Stimulated activated CD4-positive, alpha-beta T cell treated with anti-CD3 and anti-CD28 coated beads, TNF-alpha, amount 100 ng/mL, for 48 hours (primary cell): ENCODE results near the gene ITPKB.
"Not testable (repeated sequence)": the region's sequence is repeated elsewhere in the genome, so short reads cannot be mapped to it uniquely, and the experiment has no call there.

Experiments used
- DNase-seq, 3 donors: peaks; one replicate each; pipeline ENCODE4 v3.0.0-alpha.2; 2020; ENCODE audit warnings: low read depth in 3 of 3

The ITPKB gene

DNA sequence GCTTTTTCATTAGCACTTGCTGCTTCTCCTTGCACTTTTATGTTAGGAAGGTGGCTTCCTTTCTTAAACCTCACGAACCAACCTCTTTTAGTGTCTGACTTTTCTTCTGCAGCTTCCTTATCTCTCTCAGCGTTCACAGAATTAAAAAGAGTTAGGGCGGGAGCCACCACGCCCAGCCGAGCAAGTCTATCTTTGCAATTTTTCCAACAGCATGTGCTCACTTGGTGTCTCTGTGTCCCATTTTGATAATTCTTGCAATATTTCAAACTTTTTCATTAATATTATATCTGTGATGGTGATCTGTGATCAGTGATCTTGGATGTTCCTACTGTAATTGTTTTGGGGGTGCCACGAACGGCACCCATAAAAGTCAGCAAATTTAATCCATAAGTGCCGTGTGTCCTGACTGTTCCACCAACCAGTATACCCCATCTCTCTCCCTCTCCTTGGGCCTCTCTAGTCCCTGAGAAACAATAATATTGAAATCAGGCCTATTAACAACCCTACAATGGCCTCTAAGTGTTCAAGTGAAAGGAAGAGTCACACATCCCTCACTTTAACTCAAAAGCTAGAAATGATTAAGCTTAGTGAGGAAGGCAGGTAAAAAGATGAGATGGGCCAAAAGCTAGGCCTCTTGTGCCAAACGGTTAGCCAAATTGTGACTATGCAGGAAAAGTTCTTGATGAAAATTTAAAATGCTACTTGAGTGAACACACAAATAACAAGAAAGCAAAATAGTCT is 15.9 kb upstream of the ITPKB start:
- no peak for DNase-seq

GRCh38 chr1:226754097-226754496 is 15.0 kb upstream of the ITPKB start:
- DNase-seq, result no peak

GRCh38 chr1:226751703-226752102 is 12.6 kb upstream of the ITPKB start:
- DNase-seq, result no peak

DNA sequence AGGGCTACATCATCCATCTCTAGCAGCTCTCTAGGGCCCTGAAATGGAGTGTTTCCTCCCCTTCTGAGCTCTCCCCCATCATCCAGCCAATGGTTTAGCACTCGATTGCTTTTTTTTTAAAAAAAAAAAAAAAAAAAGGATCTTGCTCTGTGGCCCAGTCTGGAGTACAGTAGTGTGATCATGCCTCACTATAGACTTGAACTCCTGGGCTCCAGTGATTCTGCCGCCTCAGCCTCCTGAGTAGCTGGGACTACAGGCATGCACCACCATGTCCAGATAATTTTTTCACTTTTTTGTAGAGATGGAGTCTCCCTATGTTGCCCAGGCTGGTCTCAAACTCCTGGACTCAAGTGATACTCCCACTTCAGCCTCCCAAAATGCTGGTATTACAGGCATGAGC is 12.1 kb upstream of the ITPKB start:
- DNase-seq, result no peak

GRCh38 chr1:226749467-226749866 is 10.4 kb upstream of the ITPKB start:
- no peak for DNase-seq

DNA sequence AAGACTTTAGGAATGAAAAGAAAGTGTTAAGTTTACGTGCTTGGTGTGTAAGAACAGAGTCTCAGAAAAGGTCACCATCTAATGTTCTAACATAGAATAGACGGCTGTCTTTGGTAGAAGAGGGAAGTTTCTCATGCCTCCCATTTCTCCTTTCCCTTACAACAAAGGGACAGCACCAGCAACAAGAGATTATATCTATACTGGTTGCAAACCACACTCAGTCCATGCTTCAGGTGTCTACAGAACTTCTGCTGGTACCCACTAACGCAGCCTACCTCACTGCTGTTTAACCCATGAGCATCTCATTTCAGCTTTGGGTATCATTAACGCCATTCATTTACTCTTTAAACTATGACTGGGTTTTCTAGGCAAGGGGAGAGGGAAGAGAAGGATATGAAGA is 9.2 kb upstream of the ITPKB start:
- no peak for DNase-seq

DNA sequence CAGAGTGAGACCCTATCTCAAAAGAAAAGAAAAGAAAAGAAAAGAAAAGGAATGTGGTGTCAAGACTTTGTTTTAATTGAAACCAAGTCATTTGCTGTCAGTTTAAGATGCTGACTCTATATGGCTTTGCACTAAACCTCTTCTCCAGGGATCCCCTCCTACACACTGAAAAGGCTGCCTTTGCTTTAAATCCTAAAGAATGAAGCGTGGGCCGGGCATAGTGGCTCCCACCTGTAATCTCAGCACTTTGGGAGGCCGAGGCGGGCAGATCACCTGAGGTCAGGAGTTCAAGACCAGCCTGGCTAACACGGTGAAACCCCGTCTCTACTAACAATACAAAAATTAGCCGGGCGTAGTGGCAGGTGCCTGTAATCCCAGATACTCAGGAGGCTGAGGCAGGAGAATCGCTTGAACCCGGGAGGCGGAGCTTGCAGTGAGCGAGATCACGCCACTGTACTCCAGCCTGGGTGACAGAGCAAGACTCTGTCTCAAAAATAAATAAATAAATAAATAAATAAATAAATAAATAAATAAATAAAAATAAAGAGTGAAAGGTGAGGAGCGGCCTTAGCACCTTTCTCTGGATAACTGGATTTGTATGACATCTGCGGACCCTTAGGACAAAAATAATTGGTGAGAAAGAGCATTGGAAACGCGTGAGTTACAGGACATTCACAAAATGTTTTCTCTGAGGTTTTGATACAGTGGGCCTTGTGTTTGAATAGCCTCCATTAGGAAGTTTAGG is 8.6 kb upstream of the ITPKB start:
- DNase-seq, result not testable (repeated sequence)

GRCh38 chr1:226743259-226743658 is 4.2 kb upstream of the ITPKB start:
- DNase-seq, result no peak

GRCh38 chr1:226741009-226741408 is 1.9 kb upstream of the ITPKB start:
- no peak for DNase-seq

- no peak for DNase-seq
Observed at GRCh38 chr1:226739696-226740065, 599 bp upstream of the ITPKB start.

GRCh38 chr1:226738421-226738994 is 574 bp downstream of the ITPKB start:
- peak in 1 of 3 donors; percentile 19 for DNase-seq

DNA sequence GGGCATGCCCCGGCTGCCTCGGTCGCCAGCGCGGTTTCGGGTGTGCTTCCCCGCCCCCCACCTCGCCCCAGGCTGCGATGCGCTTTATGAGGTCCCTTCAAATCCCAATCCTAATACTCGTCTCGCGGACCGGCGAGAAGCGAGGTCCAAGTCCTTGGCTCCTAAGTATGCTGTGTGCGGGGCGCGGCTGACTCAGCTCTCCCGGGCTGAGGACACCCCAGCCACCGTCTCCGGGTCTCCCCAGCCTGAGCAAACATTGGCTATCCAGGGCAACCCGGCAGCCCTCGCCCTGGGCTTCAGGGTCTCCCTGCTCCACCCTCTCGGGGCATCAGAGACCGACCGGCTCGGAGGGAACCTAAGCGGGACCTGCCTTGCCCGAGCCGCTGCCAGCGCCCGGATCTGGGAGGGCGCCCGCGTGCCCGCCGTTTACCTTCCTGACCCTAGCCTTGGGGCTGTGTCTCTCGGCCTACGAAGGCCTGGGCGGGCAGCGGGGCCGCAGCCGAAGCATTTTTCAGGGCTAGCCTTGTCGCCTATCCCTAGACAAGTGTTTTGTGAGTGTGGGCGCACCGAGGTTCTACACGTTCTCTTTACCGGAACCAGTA is 1.2 kb downstream of the ITPKB start:
- no peak for DNase-seq

DNA sequence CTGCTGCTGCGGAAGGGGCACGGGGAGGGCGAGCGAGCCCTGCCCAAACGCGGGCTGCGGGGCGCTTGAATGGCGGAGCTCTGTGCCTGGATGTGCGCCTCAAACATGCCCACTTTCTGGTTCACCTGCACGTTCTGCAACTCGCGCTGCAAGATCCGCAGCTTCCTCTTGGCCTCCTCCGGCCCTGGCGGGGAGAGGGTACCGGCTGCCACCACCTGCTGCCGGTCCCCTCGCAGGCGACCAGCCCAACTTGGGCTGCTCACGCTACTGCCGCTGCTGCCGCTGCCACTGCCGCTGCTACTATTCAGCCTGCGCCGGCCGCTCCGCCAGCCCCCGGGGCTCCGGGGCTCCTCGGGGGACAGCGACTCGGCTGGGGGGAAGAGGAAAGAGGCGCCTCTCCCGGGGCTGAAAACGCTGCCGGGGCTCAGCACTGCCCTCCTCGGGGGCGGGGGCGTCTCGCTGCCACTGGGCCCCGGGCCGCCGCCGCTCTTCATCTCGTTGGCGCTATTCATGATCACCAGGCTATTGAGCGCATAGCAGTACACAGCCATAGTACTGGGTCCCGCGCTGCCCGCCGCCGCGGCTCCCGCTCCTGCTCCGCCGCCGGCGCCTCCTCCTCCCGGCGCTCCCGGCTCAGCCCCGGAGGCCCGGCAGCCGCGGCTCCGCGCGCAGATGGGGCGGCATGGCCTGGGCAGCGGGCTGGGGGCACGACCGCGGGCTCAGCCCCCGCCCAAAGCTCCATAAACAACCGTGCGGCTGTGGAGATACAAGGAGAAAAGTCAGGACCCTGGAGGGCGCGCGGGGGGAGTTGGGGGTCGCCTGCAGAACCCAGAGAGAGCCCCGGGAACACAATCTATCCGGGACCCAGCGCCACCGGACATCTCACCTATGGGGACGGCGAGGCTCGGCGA is 1.9 kb downstream of the ITPKB start:
- DNase-seq, result peak in 1 of 3 donors; percentile 33

DNA sequence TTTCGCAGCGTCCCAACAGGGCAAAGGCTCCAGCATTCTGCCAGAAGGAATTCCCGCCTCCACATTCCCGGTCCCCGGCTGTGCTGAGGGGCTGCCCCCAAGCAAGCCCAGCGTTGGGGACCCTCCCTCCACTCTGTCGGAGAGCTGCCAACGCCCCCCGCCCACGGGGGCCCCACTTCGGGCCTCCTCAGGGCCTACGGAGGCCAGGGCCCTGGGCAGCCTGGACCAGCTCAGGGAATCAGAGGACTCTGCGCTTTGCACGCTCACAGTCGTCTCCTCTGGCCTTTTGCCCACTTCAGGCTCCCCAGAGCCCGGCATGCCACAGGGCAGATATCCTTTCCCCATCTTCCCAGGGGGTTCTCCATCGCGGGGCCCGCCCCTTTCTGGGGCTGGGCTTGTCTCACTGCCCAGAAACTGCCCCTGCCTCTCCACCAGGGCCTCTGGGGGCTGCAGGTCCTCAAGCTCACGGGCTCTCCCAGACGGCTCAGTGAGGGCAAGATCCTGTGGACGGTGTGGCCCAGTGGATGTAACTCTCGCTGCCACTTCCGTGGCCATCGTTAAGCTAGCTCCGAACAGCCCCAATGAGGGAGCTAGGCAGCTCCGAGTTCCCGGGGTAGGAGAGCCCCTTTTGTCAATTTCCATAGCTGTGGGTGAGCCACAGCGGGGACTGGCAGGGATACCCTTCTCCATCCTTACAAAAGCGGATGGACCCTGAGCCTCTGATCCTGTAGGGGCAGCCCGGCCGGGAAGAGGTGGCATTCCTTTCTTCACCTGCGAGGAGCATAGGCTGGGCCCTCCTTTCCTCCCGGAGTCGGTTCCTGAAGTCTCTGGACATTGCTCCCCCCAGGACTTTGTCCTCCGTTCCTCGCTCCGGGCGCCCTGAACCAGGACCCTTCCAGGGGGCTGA is 2.8 kb downstream of the ITPKB start:
- no peak for DNase-seq

- DNase-seq, result no peak
Observed at GRCh38 chr1:226735576-226735975, 3.5 kb downstream of the ITPKB start.

GRCh38 chr1:226734611-226735153 is 4.4 kb downstream of the ITPKB start:
- no peak for DNase-seq

DNA sequence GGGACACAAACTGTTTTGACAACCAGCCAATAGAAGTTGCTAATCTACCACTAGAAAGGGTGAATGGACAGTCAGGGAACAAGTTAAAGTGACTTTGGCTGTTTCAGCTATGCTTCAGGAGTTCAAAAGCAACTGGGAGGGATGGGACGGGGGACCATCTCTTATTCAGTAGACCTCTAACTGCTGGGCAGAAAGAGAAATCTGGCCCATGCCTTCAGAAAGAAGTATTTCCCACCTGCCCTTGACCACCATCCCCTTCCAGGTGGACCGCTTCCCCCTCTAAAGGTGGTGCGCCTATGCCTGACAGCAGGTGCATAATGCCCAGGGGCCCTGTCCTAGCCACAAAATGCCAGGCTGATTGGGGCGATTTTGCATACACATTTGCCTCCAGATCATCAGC is 5.2 kb downstream of the ITPKB start:
- DNase-seq, result no peak

- DNase-seq, result no peak
Observed at GRCh38 chr1:226733304-226733703, 5.8 kb downstream of the ITPKB start.

DNA sequence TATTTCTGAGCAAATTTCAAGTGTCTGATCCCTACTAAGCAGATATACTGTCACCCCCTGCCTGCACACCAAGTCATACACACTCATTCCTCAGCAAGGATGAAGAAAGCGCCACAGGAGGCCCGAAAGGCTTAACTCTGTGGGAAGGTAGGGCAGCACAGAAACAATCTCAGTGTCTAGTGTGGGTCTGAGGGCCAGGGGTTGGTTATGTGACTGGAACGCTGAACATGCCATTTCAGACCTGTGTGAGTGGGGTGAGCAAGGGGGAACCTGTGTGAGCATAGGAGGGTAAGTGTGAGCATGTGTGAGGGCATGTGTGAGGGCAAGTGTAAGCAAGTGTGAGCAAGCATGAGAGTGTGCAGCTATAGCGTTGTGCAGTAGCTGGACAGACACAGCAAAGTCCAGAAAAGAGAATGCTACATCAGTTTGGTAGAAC is 6.2 kb downstream of the ITPKB start:
- DNase-seq, result no peak

DNA sequence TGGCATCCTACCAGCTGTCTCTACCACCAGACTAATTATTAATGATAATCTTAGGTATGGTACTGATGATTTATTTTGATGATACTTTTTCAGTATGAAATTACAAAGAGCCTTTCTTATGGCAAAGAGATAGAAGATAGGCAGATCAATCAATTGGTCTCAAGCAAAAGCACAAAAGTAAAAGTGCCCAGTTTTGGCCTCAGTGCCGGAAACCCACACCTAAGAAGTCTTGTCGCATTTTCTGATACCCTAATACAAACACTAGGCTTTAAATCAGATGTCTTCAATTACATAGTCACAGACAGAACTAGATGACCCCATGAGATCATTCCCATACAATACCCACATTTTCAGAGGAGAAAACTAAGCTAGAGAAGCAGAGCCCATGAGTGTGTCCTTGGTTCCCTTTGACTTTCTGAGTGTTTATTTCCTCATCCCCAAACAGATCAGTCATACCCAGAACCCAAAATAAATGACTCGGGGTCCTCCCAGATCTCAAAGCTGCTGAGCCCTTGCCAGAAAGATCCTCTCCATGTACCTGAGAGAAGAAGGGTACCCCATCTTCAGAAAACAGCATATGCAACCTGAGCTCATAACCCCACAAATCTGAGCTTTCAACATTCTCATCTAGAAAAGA is 7.7 kb downstream of the ITPKB start:
- no peak for DNase-seq
